Osteoblast (primary cell): ENCODE data around the gene TMEM115. TPM values are rescaled to one million over a fixed set of nuclear protein-coding genes. Genes with fewer than 3 reads are reported as not detected.

Experiments
- DNase-seq: peaks from one replicate; pipeline ENCODE4 v3.0.0; 2011; ENCODE audit warnings: low spot score, mixed read lengths; ENCODE audit not compliant: insufficient read length; ENCODE audit errors: missing footprints
- H2AFZ ChIP-seq: 2 replicates; pipeline ENCODE4 v1.6.0; 2011; ENCODE audit warnings: mild to moderate bottlenecking, low read length
- H3K27ac ChIP-seq: 2 replicates; pipeline ENCODE4 v1.5.1; 2011; ENCODE audit warnings: mild to moderate bottlenecking, low read depth, low read length, moderate library complexity
- H3K27me3 ChIP-seq: 2 replicates; pipeline ENCODE4 v1.6.0; 2012; ENCODE audit warnings: mild to moderate bottlenecking, control low read depth, inconsistent platforms, low read length, moderate library complexity; ENCODE audit not compliant: insufficient read depth
- H3K36me3 ChIP-seq: 2 replicates; pipeline ENCODE4 v1.5.1; 2011; ENCODE audit warnings: mild to moderate bottlenecking, low read length, control low read depth, moderate library complexity; ENCODE audit not compliant: insufficient read depth
- H3K4me1 ChIP-seq: 2 replicates; pipeline ENCODE4 v1.5.1; 2011; ENCODE audit warnings: mild to moderate bottlenecking, low read length, control low read depth, moderate library complexity; ENCODE audit not compliant: insufficient read depth
- H3K4me2 ChIP-seq: 2 replicates; pipeline ENCODE4 v1.6.0; 2011; ENCODE audit warnings: mild to moderate bottlenecking, low read length; ENCODE audit not compliant: insufficient read depth
- H3K4me3 ChIP-seq: fragments of 200-600 bp; sonication (generic); 3 replicates; pipeline ENCODE4 v1.5.1; 2012; ENCODE audit warnings: mild to moderate bottlenecking, low read length, inconsistent platforms; ENCODE audit not compliant: insufficient read depth
- H3K79me2 ChIP-seq: 2 replicates; pipeline ENCODE4 v1.6.0; 2012; ENCODE audit warnings: mild to moderate bottlenecking, low read length, control low read depth, inconsistent platforms; ENCODE audit not compliant: insufficient read depth
- H3K9me3 ChIP-seq: 2 replicates; pipeline ENCODE4 v1.5.1; 2011; ENCODE audit warnings: low read depth, low read length, control low read depth
- H4K20me1 ChIP-seq: 2 replicates; pipeline ENCODE4 v1.6.0; 2012; ENCODE audit warnings: mild to moderate bottlenecking, low read length, control low read depth; ENCODE audit not compliant: insufficient read depth
- CTCF ChIP-seq: IDR thresholded peaks from 2 replicates; pipeline ENCODE4 v1.5.1; 2011; ENCODE audit warnings: mild to moderate bottlenecking, low read depth, low read length, moderate library complexity; ENCODE audit errors: extremely low read depth
- total RNA-seq: library from RNA; depleted of rRNA; stranded (reverse); fragments of >200 nt; gene quantifications from 2 replicates; pipeline ENCODE4 v1.2.3, GENCODE V29; 2012

The TMEM115 gene
- total RNA-seq, 1 donor = 73.1 TPM

DNA sequence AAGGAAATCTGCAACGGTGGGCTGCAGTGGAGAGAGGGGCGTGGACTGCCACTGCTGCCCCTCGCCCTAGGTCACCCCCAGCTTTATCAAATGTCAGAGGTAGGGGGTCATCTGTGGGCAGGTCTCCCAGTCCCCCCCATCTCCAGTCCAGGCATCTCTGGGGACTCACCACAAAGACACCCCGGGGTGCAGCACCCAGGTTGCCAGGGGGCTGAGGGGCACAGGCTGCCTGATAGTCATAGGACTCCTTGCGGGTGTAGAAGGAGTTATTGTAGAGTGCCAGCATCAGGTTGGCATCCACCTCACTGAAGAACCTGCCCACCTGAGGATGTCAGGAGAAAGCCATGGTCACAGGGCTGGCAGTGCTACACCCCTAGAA, 6.5 kb upstream of the TMEM115 start:
- no peak for TF ChIP-seq CTCF
- H3K4me1 ChIP-seq = peaks cover 4% of the 10 kb centered on the region
- no peaks in the 10 kb centered on the region for H3K36me3 ChIP-seq
- no peaks in the 10 kb centered on the region for H3K79me2 ChIP-seq
- H3K4me3 ChIP-seq = no peak overlapping the region
- DNase-seq = no peak
- H4K20me1 ChIP-seq = peaks cover 2% of the 10 kb centered on the region
- H3K27ac ChIP-seq = no peak overlapping the region
- no peaks in the 10 kb centered on the region for H3K9me3 ChIP-seq
- H2AFZ ChIP-seq = no peak overlapping the region
- H3K4me2 ChIP-seq = no peak overlapping the region
- H3K27me3 ChIP-seq = peaks cover 5% of the 10 kb centered on the region

DNA sequence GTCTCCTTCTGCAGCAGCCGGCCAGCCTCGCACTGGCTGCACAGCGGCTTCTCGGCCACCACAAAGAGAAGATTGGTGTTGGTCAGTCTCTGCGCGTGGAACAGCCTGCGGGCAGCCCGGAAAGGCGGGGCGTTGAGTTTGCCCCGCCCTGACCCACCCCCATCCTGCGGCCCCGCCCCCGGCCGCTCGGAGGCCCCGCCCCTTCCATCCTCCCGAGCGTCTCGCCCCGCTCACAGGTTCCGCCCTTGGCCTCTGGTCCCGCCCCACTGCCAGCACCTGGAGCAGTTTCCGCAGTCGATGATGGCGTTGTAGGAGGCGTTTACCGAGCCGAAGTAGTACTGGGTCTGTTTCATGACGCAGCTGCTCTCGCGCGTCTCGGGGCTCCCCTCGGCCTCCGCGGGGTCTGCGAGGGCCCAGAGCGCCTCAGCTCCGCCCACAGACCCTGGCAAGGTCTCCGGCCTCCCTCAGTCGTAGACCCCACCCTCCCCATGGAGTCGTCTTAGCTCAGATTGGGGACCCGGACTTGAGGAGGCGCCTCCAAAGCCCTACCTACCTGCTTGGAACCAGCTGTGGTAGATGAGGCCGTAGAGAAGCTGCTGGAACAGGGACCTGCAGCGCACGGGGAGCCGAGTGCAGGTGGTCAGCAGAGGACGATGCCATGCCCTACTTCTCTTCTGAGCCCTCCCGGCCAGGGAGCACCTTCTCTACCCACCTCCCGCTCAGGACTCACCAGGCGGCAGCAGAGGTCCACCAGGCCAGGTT, 5.9 kb upstream of the TMEM115 start:
- peak; percentile 99 for DNase-seq
- H3K27me3 ChIP-seq = peaks cover 5% of the 10 kb centered on the region
- H2AFZ ChIP-seq = peak overlapping the region; percentile 41
- H4K20me1 ChIP-seq = peaks cover 2% of the 10 kb centered on the region
- no peaks in the 10 kb centered on the region for H3K79me2 ChIP-seq
- TF ChIP-seq CTCF = no peak
- H3K9me3 ChIP-seq = no peaks in the 10 kb centered on the region
- H3K4me3 ChIP-seq = peak overlapping the region; percentile 67
- peak overlapping the region; percentile 73 for H3K4me2 ChIP-seq
- H3K4me1 ChIP-seq = peaks cover 4% of the 10 kb centered on the region
- H3K36me3 ChIP-seq = no peaks in the 10 kb centered on the region
- H3K27ac ChIP-seq = no peak overlapping the region

- H2AFZ ChIP-seq = peak overlapping the region; percentile 81
Measured at GRCh38 chr3:50364573-50365079, 5.3 kb upstream of the TMEM115 start.

More at GRCh38 chr3:50364573-50365079, 5.3 kb upstream of the TMEM115 start:
- Histone ChIP-seq H3K4me1 (peaks cover 7% of the 10 kb centered on the region), H3K36me3 (no peaks in the 10 kb centered on the region), H3K27ac (no peak overlapping the region), H3K4me2 (peak overlapping the region; percentile 73), H3K9me3 (no peaks in the 10 kb centered on the region), H4K20me1 (peaks cover 2% of the 10 kb centered on the region), H3K27me3 (peaks cover 5% of the 10 kb centered on the region), H3K4me3 (peak overlapping the region; percentile 67), H3K79me2 (no peaks in the 10 kb centered on the region)
- peak; percentile 97 for DNase-seq
- TF ChIP-seq CTCF = no peak
